ENCODE data around the gene MACROD2. TPM values are rescaled to one million over a fixed set of nuclear protein-coding genes. Genes with fewer than 3 reads are reported as not detected.

The MACROD2 gene
- total and polyA plus RNA-seq, 2 experiments from 2014 or later: 2.8 to 4.3 TPM

DNA sequence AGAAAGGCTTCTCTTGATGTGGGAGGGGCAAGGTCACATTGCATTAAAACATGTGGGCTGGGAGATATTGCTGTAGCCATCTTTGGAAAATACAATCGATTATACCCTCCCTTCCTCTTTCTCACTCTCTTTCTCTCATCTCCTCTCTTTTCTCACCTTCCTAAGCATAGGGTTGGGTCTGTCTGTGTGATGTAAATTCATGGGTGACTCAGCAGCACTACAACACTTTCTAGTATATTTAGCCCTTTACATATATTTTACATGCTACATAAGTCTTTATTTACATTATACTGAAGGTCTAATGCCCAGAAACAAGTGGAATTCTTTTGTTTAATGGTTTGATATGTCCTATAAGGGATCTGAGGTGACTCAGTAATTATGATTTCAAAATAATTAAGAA is 976.9 kb downstream of the MACROD2 start:
- Mint-ChIP-seq H3K36me3 (ENCODE audit: low read depth) (no peaks in the 10 kb centered on the region), H3K4me1 (peaks cover 5% of the 10 kb centered on the region; the same call in 1 of the 3 replicates), H3K9me3 (peaks cover 7% of the 10 kb centered on the region), H3K27ac (no peak overlapping the region), H3K27me3 (ENCODE audit: insufficient read depth, low read depth, poor library complexity) (peaks cover 2% of the 10 kb centered on the region), H3K4me3 (no peak overlapping the region)
- H3K79me2 ChIP-seq (replicated peaks; ENCODE audit: insufficient read depth): no peaks in the 10 kb centered on the region
- DNase-seq (ENCODE audit: low spot score) (no peak), ATAC-seq (no peak)
- no peak overlapping the region for H3K27ac ChIP-seq (ENCODE audit: low read depth)
- H2AFZ ChIP-seq: no peak overlapping the region
- no peaks in the 10 kb centered on the region for H3K36me3 ChIP-seq (ENCODE audit: insufficient read depth)
- no peak overlapping the region for H3K4me2 ChIP-seq
- no peaks in the 10 kb centered on the region for H3K4me1 ChIP-seq (ENCODE audit: insufficient read depth)
- no peaks in the 10 kb centered on the region for H4K20me1 ChIP-seq (replicated peaks; ENCODE audit: insufficient read depth)
- H3K27me3 ChIP-seq (ENCODE audit: insufficient read depth): no peaks in the 10 kb centered on the region
- no peak overlapping the region for H3K4me3 ChIP-seq
- no peaks in the 10 kb centered on the region for H3F3A ChIP-seq (replicated peaks; ENCODE audit: low read depth)
- peaks cover 8% of the 10 kb centered on the region; the same call in 1 of the 2 replicates for H3K9me2 ChIP-seq (ENCODE audit: insufficient read depth)
- TF ChIP-seq STAT1 (IDR thresholded peaks at IDR 0.05; ENCODE audit: unreplicated experiment) (no peak), POLR2AphosphoS5 (IDR thresholded peaks at IDR 0.05; ENCODE audit: low read depth) (no peak), NANOG (IDR thresholded peaks at IDR 0.05; ENCODE audit: borderline replicate concordance) (no peak), ZNF331 (CRISPR knock-in tag; IDR thresholded peaks at IDR 0.05; ENCODE audit: low read depth) (no peak), JUNB (IDR thresholded peaks at IDR 0.05; ENCODE audit: unreplicated experiment) (no peak), ZNF114 (CRISPR knock-in tag; IDR thresholded peaks at IDR 0.05) (no peak), EZH2phosphoT487 (IDR thresholded peaks at IDR 0.05; ENCODE audit: unreplicated experiment) (no peak), EZH2 (IDR thresholded peaks at IDR 0.05; ENCODE audit: low read depth, unreplicated experiment) (no peak), CREB1 (CRISPR knock-in tag; IDR thresholded peaks at IDR 0.05; ENCODE audit: low read depth) (no peak)
- TF ChIP-seq, protein P1, sequence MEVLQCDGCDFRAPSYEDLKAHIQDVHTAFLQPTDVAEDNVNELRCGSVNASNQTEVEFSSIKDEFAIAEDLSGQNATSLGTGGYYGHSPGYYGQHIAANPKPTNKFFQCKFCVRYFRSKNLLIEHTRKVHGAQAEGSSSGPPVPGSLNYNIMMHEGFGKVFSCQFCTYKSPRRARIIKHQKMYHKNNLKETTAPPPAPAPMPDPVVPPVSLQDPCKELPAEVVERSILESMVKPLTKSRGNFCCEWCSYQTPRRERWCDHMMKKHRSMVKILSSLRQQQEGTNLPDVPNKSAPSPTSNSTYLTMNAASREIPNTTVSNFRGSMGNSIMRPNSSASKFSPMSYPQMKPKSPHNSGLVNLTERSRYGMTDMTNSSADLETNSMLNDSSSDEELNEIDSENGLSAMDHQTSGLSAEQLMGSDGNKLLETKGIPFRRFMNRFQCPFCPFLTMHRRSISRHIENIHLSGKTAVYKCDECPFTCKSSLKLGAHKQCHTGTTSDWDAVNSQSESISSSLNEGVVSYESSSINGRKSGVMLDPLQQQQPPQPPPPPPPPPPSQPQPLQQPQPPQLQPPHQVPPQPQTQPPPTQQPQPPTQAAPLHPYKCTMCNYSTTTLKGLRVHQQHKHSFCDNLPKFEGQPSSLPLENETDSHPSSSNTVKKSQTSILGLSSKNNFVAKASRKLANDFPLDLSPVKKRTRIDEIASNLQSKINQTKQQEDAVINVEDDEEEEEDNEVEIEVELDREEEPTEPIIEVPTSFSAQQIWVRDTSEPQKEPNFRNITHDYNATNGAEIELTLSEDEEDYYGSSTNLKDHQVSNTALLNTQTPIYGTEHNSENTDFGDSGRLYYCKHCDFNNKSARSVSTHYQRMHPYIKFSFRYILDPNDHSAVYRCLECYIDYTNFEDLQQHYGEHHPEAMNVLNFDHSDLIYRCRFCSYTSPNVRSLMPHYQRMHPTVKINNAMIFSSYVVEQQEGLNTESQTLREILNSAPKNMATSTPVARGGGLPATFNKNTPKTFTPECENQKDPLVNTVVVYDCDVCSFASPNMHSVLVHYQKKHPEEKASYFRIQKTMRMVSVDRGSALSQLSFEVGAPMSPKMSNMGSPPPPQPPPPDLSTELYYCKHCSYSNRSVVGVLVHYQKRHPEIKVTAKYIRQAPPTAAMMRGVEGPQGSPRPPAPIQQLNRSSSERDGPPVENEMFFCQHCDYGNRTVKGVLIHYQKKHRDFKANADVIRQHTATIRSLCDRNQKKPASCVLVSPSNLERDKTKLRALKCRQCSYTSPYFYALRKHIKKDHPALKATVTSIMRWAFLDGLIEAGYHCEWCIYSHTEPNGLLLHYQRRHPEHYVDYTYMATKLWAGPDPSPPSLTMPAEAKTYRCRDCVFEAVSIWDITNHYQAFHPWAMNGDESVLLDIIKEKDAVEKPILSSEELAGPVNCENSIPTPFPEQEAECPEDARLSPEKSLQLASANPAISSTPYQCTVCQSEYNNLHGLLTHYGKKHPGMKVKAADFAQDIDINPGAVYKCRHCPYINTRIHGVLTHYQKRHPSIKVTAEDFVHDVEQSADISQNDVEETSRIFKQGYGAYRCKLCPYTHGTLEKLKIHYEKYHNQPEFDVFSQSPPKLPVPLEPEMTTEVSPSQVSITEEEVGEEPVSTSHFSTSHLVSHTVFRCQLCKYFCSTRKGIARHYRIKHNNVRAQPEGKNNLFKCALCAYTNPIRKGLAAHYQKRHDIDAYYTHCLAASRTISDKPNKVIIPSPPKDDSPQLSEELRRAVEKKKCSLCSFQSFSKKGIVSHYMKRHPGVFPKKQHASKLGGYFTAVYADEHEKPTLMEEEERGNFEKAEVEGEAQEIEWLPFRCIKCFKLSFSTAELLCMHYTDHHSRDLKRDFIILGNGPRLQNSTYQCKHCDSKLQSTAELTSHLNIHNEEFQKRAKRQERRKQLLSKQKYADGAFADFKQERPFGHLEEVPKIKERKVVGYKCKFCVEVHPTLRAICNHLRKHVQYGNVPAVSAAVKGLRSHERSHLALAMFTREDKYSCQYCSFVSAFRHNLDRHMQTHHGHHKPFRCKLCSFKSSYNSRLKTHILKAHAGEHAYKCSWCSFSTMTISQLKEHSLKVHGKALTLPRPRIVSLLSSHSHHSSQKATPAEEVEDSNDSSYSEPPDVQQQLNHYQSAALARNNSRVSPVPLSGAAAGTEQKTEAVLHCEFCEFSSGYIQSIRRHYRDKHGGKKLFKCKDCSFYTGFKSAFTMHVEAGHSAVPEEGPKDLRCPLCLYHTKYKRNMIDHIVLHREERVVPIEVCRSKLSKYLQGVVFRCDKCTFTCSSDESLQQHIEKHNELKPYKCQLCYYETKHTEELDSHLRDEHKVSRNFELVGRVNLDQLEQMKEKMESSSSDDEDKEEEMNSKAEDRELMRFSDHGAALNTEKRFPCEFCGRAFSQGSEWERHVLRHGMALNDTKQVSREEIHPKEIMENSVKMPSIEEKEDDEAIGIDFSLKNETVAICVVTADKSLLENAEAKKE (CRISPR knock-in tag; IDR thresholded peaks at IDR 0.05): no peak
- TF ChIP-seq, protein P2, sequence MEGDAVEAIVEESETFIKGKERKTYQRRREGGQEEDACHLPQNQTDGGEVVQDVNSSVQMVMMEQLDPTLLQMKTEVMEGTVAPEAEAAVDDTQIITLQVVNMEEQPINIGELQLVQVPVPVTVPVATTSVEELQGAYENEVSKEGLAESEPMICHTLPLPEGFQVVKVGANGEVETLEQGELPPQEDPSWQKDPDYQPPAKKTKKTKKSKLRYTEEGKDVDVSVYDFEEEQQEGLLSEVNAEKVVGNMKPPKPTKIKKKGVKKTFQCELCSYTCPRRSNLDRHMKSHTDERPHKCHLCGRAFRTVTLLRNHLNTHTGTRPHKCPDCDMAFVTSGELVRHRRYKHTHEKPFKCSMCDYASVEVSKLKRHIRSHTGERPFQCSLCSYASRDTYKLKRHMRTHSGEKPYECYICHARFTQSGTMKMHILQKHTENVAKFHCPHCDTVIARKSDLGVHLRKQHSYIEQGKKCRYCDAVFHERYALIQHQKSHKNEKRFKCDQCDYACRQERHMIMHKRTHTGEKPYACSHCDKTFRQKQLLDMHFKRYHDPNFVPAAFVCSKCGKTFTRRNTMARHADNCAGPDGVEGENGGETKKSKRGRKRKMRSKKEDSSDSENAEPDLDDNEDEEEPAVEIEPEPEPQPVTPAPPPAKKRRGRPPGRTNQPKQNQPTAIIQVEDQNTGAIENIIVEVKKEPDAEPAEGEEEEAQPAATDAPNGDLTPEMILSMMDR (conservative IDR thresholded peaks at IDR 0.05; ENCODE audit: low read depth in 2 of 2): no peak
- TF ChIP-seq, protein P3, sequence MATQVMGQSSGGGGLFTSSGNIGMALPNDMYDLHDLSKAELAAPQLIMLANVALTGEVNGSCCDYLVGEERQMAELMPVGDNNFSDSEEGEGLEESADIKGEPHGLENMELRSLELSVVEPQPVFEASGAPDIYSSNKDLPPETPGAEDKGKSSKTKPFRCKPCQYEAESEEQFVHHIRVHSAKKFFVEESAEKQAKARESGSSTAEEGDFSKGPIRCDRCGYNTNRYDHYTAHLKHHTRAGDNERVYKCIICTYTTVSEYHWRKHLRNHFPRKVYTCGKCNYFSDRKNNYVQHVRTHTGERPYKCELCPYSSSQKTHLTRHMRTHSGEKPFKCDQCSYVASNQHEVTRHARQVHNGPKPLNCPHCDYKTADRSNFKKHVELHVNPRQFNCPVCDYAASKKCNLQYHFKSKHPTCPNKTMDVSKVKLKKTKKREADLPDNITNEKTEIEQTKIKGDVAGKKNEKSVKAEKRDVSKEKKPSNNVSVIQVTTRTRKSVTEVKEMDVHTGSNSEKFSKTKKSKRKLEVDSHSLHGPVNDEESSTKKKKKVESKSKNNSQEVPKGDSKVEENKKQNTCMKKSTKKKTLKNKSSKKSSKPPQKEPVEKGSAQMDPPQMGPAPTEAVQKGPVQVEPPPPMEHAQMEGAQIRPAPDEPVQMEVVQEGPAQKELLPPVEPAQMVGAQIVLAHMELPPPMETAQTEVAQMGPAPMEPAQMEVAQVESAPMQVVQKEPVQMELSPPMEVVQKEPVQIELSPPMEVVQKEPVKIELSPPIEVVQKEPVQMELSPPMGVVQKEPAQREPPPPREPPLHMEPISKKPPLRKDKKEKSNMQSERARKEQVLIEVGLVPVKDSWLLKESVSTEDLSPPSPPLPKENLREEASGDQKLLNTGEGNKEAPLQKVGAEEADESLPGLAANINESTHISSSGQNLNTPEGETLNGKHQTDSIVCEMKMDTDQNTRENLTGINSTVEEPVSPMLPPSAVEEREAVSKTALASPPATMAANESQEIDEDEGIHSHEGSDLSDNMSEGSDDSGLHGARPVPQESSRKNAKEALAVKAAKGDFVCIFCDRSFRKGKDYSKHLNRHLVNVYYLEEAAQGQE (IDR thresholded peaks at IDR 0.05; ENCODE audit: unreplicated experiment): no peak
- TF ChIP-seq, protein P4, sequence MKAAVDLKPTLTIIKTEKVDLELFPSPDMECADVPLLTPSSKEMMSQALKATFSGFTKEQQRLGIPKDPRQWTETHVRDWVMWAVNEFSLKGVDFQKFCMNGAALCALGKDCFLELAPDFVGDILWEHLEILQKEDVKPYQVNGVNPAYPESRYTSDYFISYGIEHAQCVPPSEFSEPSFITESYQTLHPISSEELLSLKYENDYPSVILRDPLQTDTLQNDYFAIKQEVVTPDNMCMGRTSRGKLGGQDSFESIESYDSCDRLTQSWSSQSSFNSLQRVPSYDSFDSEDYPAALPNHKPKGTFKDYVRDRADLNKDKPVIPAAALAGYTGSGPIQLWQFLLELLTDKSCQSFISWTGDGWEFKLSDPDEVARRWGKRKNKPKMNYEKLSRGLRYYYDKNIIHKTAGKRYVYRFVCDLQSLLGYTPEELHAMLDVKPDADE (IDR thresholded peaks at IDR 0.05): no peak

Data from GM23338 (cell line).